OCI-LY7 (cell line): ENCODE data around the gene XYLT1. TPM values are rescaled to one million over a fixed set of nuclear protein-coding genes. Genes with fewer than 3 reads are reported as not detected.

Experiments
- BruUV-seq: library from RNA; stranded (reverse); fragments of 400-500 nt; replicated peaks from 2 replicates; lab custom pipeline; 2021; lab: Mats Ljungman, UMichigan
- CTCF ChIA-PET: fragments of 300-600 bp; sonication (Branson Sonifier 250); formaldehyde crosslinking; loops from one replicate; lab custom pipeline; 2022; ENCODE audit warnings: antibody characterized with exemption; ENCODE audit not compliant: unreplicated experiment; lab: Charles Lee
- POLR2A ChIA-PET: fragments of 300-600 bp; sonication (Branson Sonifier 250); formaldehyde crosslinking; loops from one replicate; lab custom pipeline; 2022; ENCODE audit warnings: antibody characterized with exemption; lab: Charles Lee
- DNase-seq: peaks from one replicate; pipeline ENCODE4 v3.0.0-alpha.2; 2015; ENCODE audit warnings: low spot score
- H2AFZ ChIP-seq: fragments of 200-600 bp; sonication (generic), shearing (Covaris generic); 2 replicates; pipeline ENCODE4 v1.6.1; 2014; ENCODE audit warnings: mild to moderate bottlenecking, antibody characterized with exemption, low read length, moderate library complexity
- H3K27ac ChIP-seq: fragments of 200-600 bp; sonication (generic); 2 replicates; pipeline ENCODE4 v1.5.1; 2014; ENCODE audit warnings: mixed run types, low read depth, mild to moderate bottlenecking, moderate library complexity, low read length, inconsistent platforms; ENCODE audit not compliant: poor library complexity, severe bottlenecking
- H3K36me3 ChIP-seq: fragments of 200-600 bp; sonication (generic); 2 replicates; pipeline ENCODE4 v1.6.1; 2014; ENCODE audit warnings: mild to moderate bottlenecking, antibody characterized with exemption, low read length, moderate library complexity, mixed read lengths; ENCODE audit not compliant: insufficient read depth
- H3K4me1 ChIP-seq: fragments of 200-600 bp; sonication (generic); 2 replicates; pipeline ENCODE4 v1.5.1; 2014; ENCODE audit warnings: mild to moderate bottlenecking, low read length; ENCODE audit not compliant: insufficient read depth, poor library complexity, severe bottlenecking
- H3K4me2 ChIP-seq: fragments of 200-600 bp; sonication (generic); 2 replicates; pipeline ENCODE4 v1.6.1; 2014; ENCODE audit warnings: mild to moderate bottlenecking, low read length
- H3K4me3 ChIP-seq: fragments of 200-600 bp; sonication (generic); 2 replicates; pipeline ENCODE4 v1.5.1; 2014; ENCODE audit warnings: mild to moderate bottlenecking, low read depth, low read length; ENCODE audit not compliant: poor library complexity, severe bottlenecking
- H3K79me2 ChIP-seq: fragments of 200-600 bp; sonication (generic); 2 replicates; pipeline ENCODE4 v1.6.1; 2016; ENCODE audit warnings: low read depth, mild to moderate bottlenecking, low read length, moderate library complexity, mixed read lengths; ENCODE audit not compliant: insufficient read depth
- H3K9me2 ChIP-seq: fragments of 200-600 bp; sonication (generic); 2 replicates; pipeline ENCODE4 v1.6.1; 2016; ENCODE audit warnings: mild to moderate bottlenecking, low read length, mixed read lengths; ENCODE audit not compliant: insufficient read depth
- H3K9me3 ChIP-seq: fragments of 200-600 bp; sonication (generic); 2 replicates; pipeline ENCODE4 v1.6.1; 2014; ENCODE audit warnings: mild to moderate bottlenecking, mixed run types, low read length, mixed read lengths
- H4K20me1 ChIP-seq: fragments of 200-600 bp; sonication (generic); 2 replicates; pipeline ENCODE4 v1.6.1; 2014; ENCODE audit warnings: mild to moderate bottlenecking, antibody characterized with exemption, low read length, moderate library complexity, mixed read lengths; ENCODE audit not compliant: insufficient read depth
- EZH2phosphoT487 ChIP-seq: fragments of 200-600 bp; sonication (generic); IDR thresholded peaks from 2 replicates; pipeline ENCODE4 v1.6.1; 2018; ENCODE audit warnings: low read depth, borderline replicate concordance, mild to moderate bottlenecking, mixed run types, antibody characterized with exemption, low read length, moderate library complexity, mixed read lengths
- intact Hi-C: fragments of 100-400 bp; cut with micrococcal nuclease; formaldehyde crosslinking; loops from one replicate; pipeline ENCODE4 v1.10.0; 2022; ENCODE audit not compliant: unreplicated experiment
- total RNA-seq, 2 experiments: library from RNA; depleted of rRNA in 1 of 2; stranded (reverse); fragments of >200 nt in 1 of 2; shearing (Covaris generic) in 1 of 2; gene quantifications; 2 replicates each; pipeline ENCODE4 v1.2.3, GENCODE V29; 2014 to 2022
- TF ChIP-seq, protein P1 (sequence below): fragments of 200-600 bp; sonication (generic); conservative IDR thresholded peaks from 2 replicates; pipeline ENCODE4 v1.5.1; 2014; ENCODE audit warnings: mild to moderate bottlenecking, antibody characterized with exemption, low read length, moderate library complexity, mixed read lengths

Gene XYLT1
- total RNA-seq, 2 experiments from 2014 or later: 36.3 to 50.0 TPM

DNA sequence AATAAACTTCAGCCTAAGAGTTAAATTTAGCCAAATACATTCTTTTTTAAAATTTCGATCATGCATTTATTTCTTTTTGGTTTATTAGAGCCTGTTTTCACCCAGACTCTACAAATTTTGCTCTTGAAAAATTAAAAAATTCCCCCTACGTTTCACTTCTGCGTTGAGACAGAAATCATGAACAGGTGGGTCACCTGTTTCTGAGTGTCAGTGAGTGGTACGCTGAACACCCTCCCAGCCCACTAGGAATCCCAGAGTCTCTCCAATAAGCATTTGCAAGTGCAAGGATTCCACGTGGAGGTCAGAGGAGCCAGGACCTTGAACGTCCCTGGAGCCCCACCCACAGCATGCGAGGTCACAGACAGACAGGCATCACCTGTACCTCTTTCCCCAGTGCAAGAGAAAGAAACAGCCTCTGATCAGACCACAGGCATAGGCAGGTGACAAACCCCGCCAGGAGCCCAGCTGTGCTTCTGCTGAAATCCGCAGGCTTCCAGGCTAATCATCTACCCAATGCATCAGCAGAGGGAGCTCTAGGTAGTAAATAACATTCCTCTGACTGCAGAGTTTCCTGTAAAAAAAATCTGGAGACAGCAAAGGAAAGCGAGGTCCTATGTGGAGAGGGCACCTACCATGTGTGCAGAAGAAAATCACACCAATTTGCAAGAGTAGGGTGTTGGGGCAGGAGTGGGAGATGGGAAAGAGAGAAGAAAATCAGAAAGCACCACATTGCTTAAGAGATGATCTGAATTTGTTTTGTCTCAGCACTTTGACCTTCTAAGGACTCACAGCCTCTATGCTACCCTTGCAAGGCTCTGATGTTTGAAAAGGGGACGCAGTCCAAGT, 5.9 kb upstream of the XYLT1 start:
- no peak for TF ChIP-seq EZH2phosphoT487
- TF ChIP-seq, protein P1, sequence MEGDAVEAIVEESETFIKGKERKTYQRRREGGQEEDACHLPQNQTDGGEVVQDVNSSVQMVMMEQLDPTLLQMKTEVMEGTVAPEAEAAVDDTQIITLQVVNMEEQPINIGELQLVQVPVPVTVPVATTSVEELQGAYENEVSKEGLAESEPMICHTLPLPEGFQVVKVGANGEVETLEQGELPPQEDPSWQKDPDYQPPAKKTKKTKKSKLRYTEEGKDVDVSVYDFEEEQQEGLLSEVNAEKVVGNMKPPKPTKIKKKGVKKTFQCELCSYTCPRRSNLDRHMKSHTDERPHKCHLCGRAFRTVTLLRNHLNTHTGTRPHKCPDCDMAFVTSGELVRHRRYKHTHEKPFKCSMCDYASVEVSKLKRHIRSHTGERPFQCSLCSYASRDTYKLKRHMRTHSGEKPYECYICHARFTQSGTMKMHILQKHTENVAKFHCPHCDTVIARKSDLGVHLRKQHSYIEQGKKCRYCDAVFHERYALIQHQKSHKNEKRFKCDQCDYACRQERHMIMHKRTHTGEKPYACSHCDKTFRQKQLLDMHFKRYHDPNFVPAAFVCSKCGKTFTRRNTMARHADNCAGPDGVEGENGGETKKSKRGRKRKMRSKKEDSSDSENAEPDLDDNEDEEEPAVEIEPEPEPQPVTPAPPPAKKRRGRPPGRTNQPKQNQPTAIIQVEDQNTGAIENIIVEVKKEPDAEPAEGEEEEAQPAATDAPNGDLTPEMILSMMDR: peak; percentile 82
- Histone ChIP-seq H3K9me3 (no peaks in the 10 kb centered on the region), H3K9me2 (no peaks in the 10 kb centered on the region), H3K4me1 (peaks cover 29% of the 10 kb centered on the region), H3K79me2 (no peaks in the 10 kb centered on the region), H3K4me2 (peak overlapping the region; percentile 21), H3K4me3 (no peak overlapping the region), H3K27ac (no peak overlapping the region), H2AFZ (peak overlapping the region; percentile 38; the same call in 1 of the 2 replicates), H4K20me1 (no peaks in the 10 kb centered on the region), H3K36me3 (no peaks in the 10 kb centered on the region)
- no TSS peak for BruUV-seq
- intact Hi-C loops: loop anchor here (2.0 kb wide), 1 partner anchor 102 kb away; no protein-coding TSS in a partner anchor
- ChIA-PET POLR2A (no interaction called here), CTCF (interaction anchor here (1.1 kb wide), 1 partner anchor 103 kb away, joined by 4 read pairs; no protein-coding TSS in a partner anchor)
- peak; percentile 77 for DNase-seq

DNA sequence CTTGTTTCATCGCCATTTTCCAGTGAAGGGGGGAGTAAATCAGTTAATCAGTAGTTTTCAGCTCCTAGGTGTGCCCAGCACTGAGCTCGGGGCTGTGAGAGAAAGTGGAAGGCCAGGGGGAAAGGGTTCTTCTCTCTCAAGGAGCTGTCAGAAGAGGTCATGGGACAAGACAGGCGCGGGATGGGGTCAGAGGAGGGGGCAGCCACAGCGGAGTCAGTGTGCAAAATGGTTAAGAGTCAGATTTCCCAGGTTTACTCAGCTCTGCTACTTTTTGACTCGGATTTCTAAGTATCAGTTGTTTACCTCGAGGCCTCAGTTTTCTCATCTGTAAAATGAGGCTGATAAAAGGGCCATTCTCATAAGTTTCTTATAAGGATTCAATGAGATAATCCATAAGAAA, 4.3 kb upstream of the XYLT1 start:
- DNase-seq: no peak
- no peaks in the 10 kb centered on the region for H3K9me2 ChIP-seq
- H3K36me3 ChIP-seq: no peaks in the 10 kb centered on the region
- H3K4me2 ChIP-seq: peak overlapping the region; percentile 41
- H3K9me3 ChIP-seq: no peaks in the 10 kb centered on the region
- CTCF ChIA-PET: no interaction called here
- H3K79me2 ChIP-seq: peaks cover under 1% of the 10 kb centered on the region; the same call in 1 of the 2 replicates
- BruUV-seq: no TSS peak
- peak overlapping the region; percentile 78; the same call in 1 of the 2 replicates for H2AFZ ChIP-seq
- TF ChIP-seq EZH2phosphoT487: no peak
- TF ChIP-seq, protein P1: no peak
- H3K4me1 ChIP-seq: peaks cover 35% of the 10 kb centered on the region
- H3K27ac ChIP-seq: no peak overlapping the region
- POLR2A ChIA-PET: no interaction called here
- H3K4me3 ChIP-seq: no peak overlapping the region
- intact Hi-C loops: no loop called here
- H4K20me1 ChIP-seq: no peaks in the 10 kb centered on the region

DNA sequence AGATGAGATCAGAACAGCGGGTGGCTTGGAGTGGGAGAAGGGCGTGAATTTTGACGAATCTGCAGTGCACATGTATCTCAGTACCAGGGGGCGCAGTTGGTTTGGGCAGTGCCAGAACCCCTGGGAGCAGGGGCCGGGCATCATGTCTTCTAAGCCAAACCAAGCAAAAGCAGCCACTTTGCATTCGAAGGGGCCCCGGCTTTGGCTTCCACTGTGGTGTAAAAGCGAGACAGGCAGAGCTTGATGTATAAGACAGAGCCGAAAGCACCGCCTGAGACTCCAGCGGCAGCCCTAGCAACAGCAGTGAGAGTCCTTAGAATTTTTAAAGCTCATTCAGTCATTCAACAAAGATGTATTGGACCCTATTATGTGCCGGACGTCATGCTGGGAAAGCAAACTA, 3.8 kb upstream of the XYLT1 start:
- H3K4me3 ChIP-seq: no peak overlapping the region
- H2AFZ ChIP-seq: peak overlapping the region; percentile 78
- no TSS peak for BruUV-seq
- H4K20me1 ChIP-seq: peaks cover under 1% of the 10 kb centered on the region; the same call in 1 of the 2 replicates
- H3K4me1 ChIP-seq: peaks cover 35% of the 10 kb centered on the region
- intact Hi-C loops: loop anchor here (5.0 kb wide), 1 partner anchor 342 kb away; no protein-coding TSS in a partner anchor
- no peaks in the 10 kb centered on the region for H3K9me2 ChIP-seq
- TF ChIP-seq, protein P1: peak; percentile 63
- no peak for TF ChIP-seq EZH2phosphoT487
- peaks cover 6% of the 10 kb centered on the region; the same call in 1 of the 2 replicates for H3K79me2 ChIP-seq
- DNase-seq: peak; percentile 41
- ChIA-PET POLR2A (interaction anchor here (0.5 kb wide), 1 partner anchor 107 kb away, joined by 3 read pairs; no protein-coding TSS in a partner anchor), CTCF (no interaction called here)
- no peak overlapping the region for H3K27ac ChIP-seq
- H3K9me3 ChIP-seq: no peaks in the 10 kb centered on the region
- peak overlapping the region; percentile 41 for H3K4me2 ChIP-seq
- H3K36me3 ChIP-seq: no peaks in the 10 kb centered on the region
